DOHH2 (cell line): Measurements from ENCODE around the gene CPZ.

Experiments used
- CTCF ChIP-seq: fragments of 200-600 bp; sonication (generic); IDR thresholded peaks from one replicate; pipeline ENCODE4 v1.5.1; 2014; ENCODE audit warnings: antibody characterized with exemption, mild to moderate bottlenecking, low read depth, low read length; ENCODE audit not compliant: poor library complexity, severe bottlenecking
- EZH2phosphoT487 ChIP-seq: fragments of 200-600 bp; sonication (generic); IDR thresholded peaks from 2 replicates; pipeline ENCODE4 v1.6.1; 2017; ENCODE audit warnings: borderline replicate concordance, mild to moderate bottlenecking, antibody characterized with exemption, low read length, moderate library complexity, mixed read lengths

GRCh38 chr4:8602686-8603430 lies 10.3 kb downstream of the CPZ start:
- TF ChIP-seq CTCF (no peak), EZH2phosphoT487 (no peak)
